Testis (tissue), 3 donors: Measurements from ENCODE around the gene HAUS8. TPM values are rescaled to one million over a fixed set of nuclear protein-coding genes. Genes with fewer than 3 reads are reported as not detected.
A peak's percentile ranks its signal among the peaks of the same experiment; 100 is the strongest.
"Not testable (repeated sequence)": the region's sequence is repeated elsewhere in the genome, so short reads cannot be mapped to it uniquely, and the experiment has no call there.

Experiments used
- DNase-seq: peaks from one replicate; pipeline ENCODE4 v3.0.0-alpha.2; 2019
- H3K27ac ChIP-seq, 2 donors: fragments of 200-600 bp; sonication (generic); one replicate each; pipeline ENCODE4 v1.5.1; 2019
- H3K27me3 ChIP-seq: fragments of 200-600 bp; sonication (generic); one replicate; pipeline ENCODE4 v1.5.1; 2019
- H3K36me3 ChIP-seq: fragments of 200-600 bp; sonication (generic); one replicate; pipeline ENCODE4 v1.5.1; 2017; ENCODE audit warnings: low read depth; ENCODE audit errors: missing control alignments
- H3K4me1 ChIP-seq: fragments of 200-600 bp; sonication (generic); one replicate; pipeline ENCODE4 v1.5.1; 2019
- H3K4me3 ChIP-seq, 2 donors: fragments of 200-600 bp; sonication (generic); one replicate each; pipeline ENCODE4 v1.5.1; 2017 to 2019
- H3K9me3 ChIP-seq: fragments of 200-600 bp; sonication (generic); one replicate; pipeline ENCODE4 v1.5.1; 2017
- POLR2A ChIP-seq: fragments of 450-650 bp; IDR thresholded peaks from one replicate; pipeline ENCODE4 v1.6.1; 2017; ENCODE audit warnings: antibody characterized with exemption, mild to moderate bottlenecking, moderate library complexity
- WGBS, 2 donors: methylation state at CpG; one replicate each; pipeline ENCODE4 v1.1.5; 2018; 5-methylcytosine and 5-hydroxymethylcytosine counted together
- intact Hi-C: fragments of 100-400 bp; cut with DNase I; formaldehyde crosslinking; loops from one replicate; pipeline ENCODE4 v1.15.1; 2023; ENCODE audit warnings: low total_unique reads
- polyA plus RNA-seq: library from polyadenylated mRNA; stranded (reverse); fragments of 350-450 nt; fragmentation: Illumina TruSeq; extraction: RNeasy Lipid Tissue Mini Kit (QIAGEN cat#74804); gene quantifications from one replicate; pipeline ENCODE4 v1.2.3, GENCODE V29; 2014; ENCODE audit warnings: low read depth, low replicate concordance; ENCODE audit not compliant: insufficient read depth
- total RNA-seq, 2 donors: library from RNA; depleted of rRNA; stranded (reverse); fragments of >200 nt; gene quantifications; one replicate each; pipeline ENCODE4 v1.2.3, GENCODE V29; 2016
- TF ChIP-seq, protein P1 (sequence below), 3 experiments: fragments of 450-650 bp in 2 of 3; fragments of 200-600 bp in 1 of 3; sonication (generic) in 1 of 3; IDR thresholded peaks; one replicate each; pipeline ENCODE4 v1.5.1; 2016 to 2019; ENCODE audit warnings: antibody characterized with exemption in 3 of 3, mild to moderate bottlenecking in 2 of 3, moderate library complexity in 1 of 3

Gene HAUS8
- total and polyA plus RNA-seq, 3 donors from 2014 or later, result 20.0 to 29.7 (median 23.5) TPM

DNA sequence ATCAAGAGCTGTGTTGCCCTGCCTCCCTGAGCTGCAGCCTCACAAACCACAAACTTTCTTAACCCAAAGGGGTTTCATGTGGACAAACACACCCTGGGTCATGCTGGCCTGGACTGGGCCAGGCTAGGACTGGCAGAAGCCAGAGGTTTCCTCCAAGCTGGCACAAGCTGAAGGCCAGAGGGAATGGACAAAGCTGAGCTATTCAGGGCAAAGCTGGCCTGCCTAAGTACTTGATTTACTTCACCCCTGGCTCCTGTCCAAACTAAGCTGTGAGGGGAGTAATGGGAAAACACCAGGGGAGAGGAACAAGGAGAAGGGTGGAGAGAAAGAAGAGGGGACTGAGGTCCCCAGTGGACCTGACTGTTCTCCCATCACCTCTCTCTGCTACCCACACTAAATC lies 54.9 kb downstream of the HAUS8 start:
- Histone ChIP-seq H3K27me3 (no peaks in the 10 kb centered on the region), H3K9me3 (no peaks in the 10 kb centered on the region), H3K27ac (no peak overlapping the region), H3K4me3 (no peak overlapping the region), H3K36me3 (no peaks in the 10 kb centered on the region), H3K4me1 (no peaks in the 10 kb centered on the region)
- DNase-seq, result peak; percentile 22
- intact Hi-C loops, result no loop called here
- no peak for TF ChIP-seq POLR2A
- TF ChIP-seq, protein P1, sequence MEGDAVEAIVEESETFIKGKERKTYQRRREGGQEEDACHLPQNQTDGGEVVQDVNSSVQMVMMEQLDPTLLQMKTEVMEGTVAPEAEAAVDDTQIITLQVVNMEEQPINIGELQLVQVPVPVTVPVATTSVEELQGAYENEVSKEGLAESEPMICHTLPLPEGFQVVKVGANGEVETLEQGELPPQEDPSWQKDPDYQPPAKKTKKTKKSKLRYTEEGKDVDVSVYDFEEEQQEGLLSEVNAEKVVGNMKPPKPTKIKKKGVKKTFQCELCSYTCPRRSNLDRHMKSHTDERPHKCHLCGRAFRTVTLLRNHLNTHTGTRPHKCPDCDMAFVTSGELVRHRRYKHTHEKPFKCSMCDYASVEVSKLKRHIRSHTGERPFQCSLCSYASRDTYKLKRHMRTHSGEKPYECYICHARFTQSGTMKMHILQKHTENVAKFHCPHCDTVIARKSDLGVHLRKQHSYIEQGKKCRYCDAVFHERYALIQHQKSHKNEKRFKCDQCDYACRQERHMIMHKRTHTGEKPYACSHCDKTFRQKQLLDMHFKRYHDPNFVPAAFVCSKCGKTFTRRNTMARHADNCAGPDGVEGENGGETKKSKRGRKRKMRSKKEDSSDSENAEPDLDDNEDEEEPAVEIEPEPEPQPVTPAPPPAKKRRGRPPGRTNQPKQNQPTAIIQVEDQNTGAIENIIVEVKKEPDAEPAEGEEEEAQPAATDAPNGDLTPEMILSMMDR (IDR thresholded peaks at IDR 0.05), result no peak

DNA sequence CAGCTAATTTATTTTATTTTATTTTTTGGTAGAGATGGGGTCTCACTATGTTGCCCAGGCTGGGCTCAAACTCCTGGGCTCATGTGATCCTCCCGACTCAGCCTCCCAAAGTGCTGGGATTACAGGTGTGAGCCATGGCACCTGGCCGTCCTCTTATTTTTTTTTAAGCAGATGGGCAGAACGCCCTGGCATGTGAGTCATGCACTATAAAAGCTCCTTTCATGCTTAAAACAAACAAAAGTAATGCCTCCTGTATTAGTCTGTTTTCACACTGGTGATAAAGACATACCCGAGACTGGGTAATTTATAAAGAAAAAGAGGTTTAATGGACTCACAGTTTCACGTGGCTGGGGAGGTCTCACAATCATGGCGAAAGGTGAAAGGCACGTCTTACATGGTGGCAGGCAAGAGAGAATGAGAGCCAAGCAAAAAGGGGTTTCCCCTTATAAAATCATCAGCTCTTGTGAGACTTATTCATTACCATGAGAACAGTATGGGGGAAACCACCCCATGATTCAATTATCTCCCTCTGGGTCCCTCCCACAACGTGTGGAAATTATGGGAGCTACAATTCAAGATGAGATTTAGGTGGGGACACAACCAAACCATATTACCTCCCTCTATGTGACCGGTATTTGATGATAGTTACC lies 60.9 kb downstream of the HAUS8 start:
- H3K36me3 ChIP-seq, H3K27ac ChIP-seq, intact Hi-C loops, H3K4me3 ChIP-seq, H3K9me3 ChIP-seq, H3K27me3 ChIP-seq, DNase-seq, H3K4me1 ChIP-seq: not testable (repeated sequence)
- 84 to 85% methylated on average over 9 of the region's 9 CpGs for WGBS, 2 donors

DNA sequence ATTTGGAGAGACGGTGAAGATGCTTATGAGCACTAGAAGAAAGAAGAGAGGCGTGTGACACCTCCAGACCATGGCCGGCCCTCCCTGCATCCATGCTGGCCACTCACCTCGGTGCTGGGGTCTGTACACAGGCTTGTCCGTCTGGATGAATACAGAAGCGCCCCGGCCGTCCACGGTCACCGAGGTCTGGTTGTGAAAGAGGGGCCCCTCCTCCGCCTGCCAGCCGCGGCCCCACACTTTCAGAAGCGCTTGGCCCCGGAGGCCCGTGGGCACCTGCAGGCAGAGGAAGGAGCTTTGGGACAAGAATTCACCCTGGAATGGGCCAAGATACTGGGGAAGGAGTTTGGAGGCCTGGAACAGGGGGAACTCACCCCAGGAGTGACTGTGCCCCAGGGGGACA lies 63.8 kb downstream of the HAUS8 start:
- intact Hi-C loops, result no loop called here
- WGBS, 2 donors, result 97% methylated on average over 14 to 16 of the region's 16 CpGs

DNA sequence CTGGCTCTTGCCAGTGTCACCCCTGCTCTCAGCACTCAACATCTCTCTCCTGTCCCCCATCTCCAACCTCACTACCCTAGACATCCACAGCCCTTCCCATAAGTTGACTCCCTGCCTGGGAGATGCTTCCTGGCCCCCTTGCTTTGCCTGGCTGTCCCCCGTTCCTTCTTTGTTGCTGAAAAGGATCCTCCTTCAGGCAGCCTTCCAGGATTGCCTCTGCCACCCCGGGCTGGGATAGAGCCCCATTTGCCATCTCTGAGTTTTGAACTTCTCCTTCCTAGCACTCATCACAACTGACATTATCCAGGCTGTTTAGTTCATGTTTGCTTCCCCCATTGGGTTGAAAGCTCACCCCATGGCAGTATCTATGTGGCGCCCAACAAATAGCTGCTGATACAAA lies 68.7 kb downstream of the HAUS8 start:
- WGBS, 2 donors, result 91 to 93% methylated on average over 3 of the region's 3 CpGs

More for the DNA sequence above, 63.8 kb downstream of the HAUS8 start:
- no peaks in the 10 kb centered on the region for H3K4me1 ChIP-seq
- H3K9me3 ChIP-seq, result no peaks in the 10 kb centered on the region
- TF ChIP-seq, protein P1 (IDR thresholded peaks at IDR 0.05), result no peak
- no peak for TF ChIP-seq POLR2A
- no peaks in the 10 kb centered on the region for H3K36me3 ChIP-seq
- DNase-seq, result no peak
- no peak overlapping the region for H3K4me3 ChIP-seq
- H3K27ac ChIP-seq, result no peak overlapping the region
- H3K27me3 ChIP-seq, result no peaks in the 10 kb centered on the region

DNA sequence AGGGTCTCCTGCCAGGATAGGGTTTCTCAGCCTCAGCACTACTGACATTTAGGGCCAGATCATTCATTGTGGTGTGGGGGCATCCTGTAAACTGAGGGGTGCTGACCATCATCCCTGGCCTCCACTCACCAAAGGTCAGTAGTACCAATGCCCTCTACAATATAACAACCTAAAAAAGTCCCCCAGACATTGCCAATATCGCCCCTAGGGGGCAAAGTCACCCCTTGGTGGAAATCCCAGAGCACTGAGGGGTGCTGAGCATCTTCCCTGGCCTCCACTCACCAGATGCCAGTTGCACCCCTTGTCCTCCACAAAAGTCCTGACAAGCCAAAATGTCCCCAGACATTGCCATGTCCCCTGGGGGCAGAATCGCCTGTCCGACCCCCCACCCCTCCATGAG lies 70.3 kb downstream of the HAUS8 start:
- DNase-seq, result no peak
- H3K27ac ChIP-seq, result no peak overlapping the region
- H3K9me3 ChIP-seq, result no peaks in the 10 kb centered on the region
- H3K36me3 ChIP-seq, result no peaks in the 10 kb centered on the region
- H3K4me1 ChIP-seq, result no peaks in the 10 kb centered on the region
- H3K27me3 ChIP-seq, result no peaks in the 10 kb centered on the region
- no peak overlapping the region for H3K4me3 ChIP-seq
- WGBS, 2 donors, result 78 to 90% methylated on average over 3 of the region's 3 CpGs
- intact Hi-C loops, result no loop called here
- TF ChIP-seq, protein P1 (IDR thresholded peaks at IDR 0.05), result no peak
- no peak for TF ChIP-seq POLR2A

More for the DNA sequence above, 68.7 kb downstream of the HAUS8 start:
- no peaks in the 10 kb centered on the region for H3K27me3 ChIP-seq
- no peaks in the 10 kb centered on the region for H3K36me3 ChIP-seq
- TF ChIP-seq POLR2A, result no peak
- TF ChIP-seq, protein P1 (IDR thresholded peaks at IDR 0.05), result no peak
- no peak overlapping the region for H3K27ac ChIP-seq
- H3K4me1 ChIP-seq, result no peaks in the 10 kb centered on the region
- no peak overlapping the region for H3K4me3 ChIP-seq
- H3K9me3 ChIP-seq, result no peaks in the 10 kb centered on the region
- DNase-seq, result no peak
- intact Hi-C loops, result no loop called here
